Vagina (tissue), 2 donors: ENCODE data around the gene PLSCR2. TPM values are rescaled to one million over a fixed set of nuclear protein-coding genes. Genes with fewer than 3 reads are reported as not detected.

ENCODE experiments used
- DNase-seq, 2 donors: peaks; one replicate each; pipeline ENCODE4 v3.0.0-alpha.2; 2017; ENCODE audit errors: extremely low spot score in 2 of 2
- H3K27ac ChIP-seq: fragments of 200-600 bp; sonication (generic); one replicate; pipeline ENCODE4 v1.5.1; 2019
- H3K27me3 ChIP-seq: fragments of 200-600 bp; sonication (generic); one replicate; pipeline ENCODE4 v1.5.1; 2019
- H3K36me3 ChIP-seq, 2 donors: fragments of 200-600 bp; sonication (generic); one replicate each; pipeline ENCODE4 v1.5.1; 2017 to 2019
- H3K4me1 ChIP-seq: fragments of 200-600 bp; sonication (generic); one replicate; pipeline ENCODE4 v1.5.1; 2019
- H3K4me3 ChIP-seq, 2 donors: fragments of 200-600 bp; sonication (generic); 1 replicate in 1 of 2; 2 replicates in 1 of 2; pipeline ENCODE4 v1.5.1; 2016 to 2019
- H3K9me3 ChIP-seq: fragments of 200-600 bp; sonication (generic); one replicate; pipeline ENCODE4 v1.5.1; 2019
- POLR2A ChIP-seq, 2 donors: fragments of 450-650 bp; IDR thresholded peaks; one replicate each; pipeline ENCODE4 v1.6.1; 2017; ENCODE audit warnings: antibody characterized with exemption in 2 of 2, mild to moderate bottlenecking in 2 of 2, moderate library complexity in 2 of 2
- POLR2AphosphoS5 ChIP-seq, 2 donors: sonication (generic); formaldehyde crosslinking; IDR thresholded peaks; one replicate each; pipeline ENCODE4 v1.9.0; 2017; ENCODE audit warnings: antibody characterized with exemption in 2 of 2, mild to moderate bottlenecking in 2 of 2, low read depth in 1 of 2; ENCODE audit not compliant: insufficient read depth in 1 of 2
- intact Hi-C: fragments of 100-400 bp; cut with DNase I; formaldehyde crosslinking; loops from one replicate; pipeline ENCODE4 v1.15.1; 2023
- total RNA-seq: library from RNA; depleted of rRNA; stranded (reverse); fragments of >200 nt; gene quantifications from one replicate; pipeline ENCODE4 v1.2.3, GENCODE V29; 2016
- TF ChIP-seq, protein P1 (sequence below), 3 experiments: fragments of 450-650 bp in 2 of 3; fragments of 200-600 bp in 1 of 3; sonication (generic) in 1 of 3; IDR thresholded peaks; one replicate each; pipeline ENCODE4 v1.5.1; 2017 to 2019; ENCODE audit warnings: antibody characterized with exemption in 3 of 3, mild to moderate bottlenecking in 2 of 3, moderate library complexity in 2 of 3

The PLSCR2 gene
- total RNA-seq, 1 donor from 2014 or later = not detected

DNA sequence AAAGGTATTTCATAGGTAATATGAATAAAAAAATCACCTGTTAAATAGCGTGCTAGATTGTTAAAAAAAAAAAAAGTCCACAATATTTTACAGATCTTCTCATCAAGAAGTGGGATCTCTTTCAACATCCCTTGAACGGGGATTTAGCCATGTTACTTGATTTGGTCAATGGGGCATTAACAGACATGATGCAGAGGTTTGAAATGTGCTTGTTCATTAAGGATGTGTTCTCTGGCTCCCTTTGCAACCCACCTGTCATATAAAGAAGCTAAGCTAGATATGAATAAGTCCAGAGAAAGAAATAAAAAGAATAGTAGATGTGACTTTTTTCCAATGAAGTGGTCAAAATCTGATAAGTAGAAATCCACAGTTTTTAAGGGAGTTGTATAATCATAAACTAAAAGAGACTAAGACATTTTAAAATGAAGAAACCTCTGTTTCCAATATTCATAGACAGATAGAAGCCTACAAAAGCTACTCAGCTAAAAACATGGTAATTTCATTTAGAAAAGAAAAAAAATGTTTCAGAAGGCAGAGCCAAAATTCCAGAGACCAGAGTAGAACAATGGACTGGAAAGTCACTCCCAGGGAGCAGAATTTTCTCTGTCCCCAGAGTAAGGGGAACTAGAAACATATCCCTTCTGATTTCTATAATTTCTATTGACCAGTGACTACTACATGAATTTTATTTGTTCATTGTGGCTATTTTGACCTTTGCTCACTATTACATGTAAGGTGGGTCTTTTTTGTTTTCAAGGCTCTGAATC, 79.2 kb downstream of the PLSCR2 start:
- Histone ChIP-seq H3K4me3 (no peak overlapping the region), H3K27ac (no peak overlapping the region), H3K9me3 (no peaks in the 10 kb centered on the region), H3K4me1 (peaks cover 6% of the 10 kb centered on the region), H3K36me3 (no peaks in the 10 kb centered on the region), H3K27me3 (no peaks in the 10 kb centered on the region)
- no peak for DNase-seq
- TF ChIP-seq POLR2A (IDR thresholded peaks at IDR 0.05) = no peak
- TF ChIP-seq, protein P1, sequence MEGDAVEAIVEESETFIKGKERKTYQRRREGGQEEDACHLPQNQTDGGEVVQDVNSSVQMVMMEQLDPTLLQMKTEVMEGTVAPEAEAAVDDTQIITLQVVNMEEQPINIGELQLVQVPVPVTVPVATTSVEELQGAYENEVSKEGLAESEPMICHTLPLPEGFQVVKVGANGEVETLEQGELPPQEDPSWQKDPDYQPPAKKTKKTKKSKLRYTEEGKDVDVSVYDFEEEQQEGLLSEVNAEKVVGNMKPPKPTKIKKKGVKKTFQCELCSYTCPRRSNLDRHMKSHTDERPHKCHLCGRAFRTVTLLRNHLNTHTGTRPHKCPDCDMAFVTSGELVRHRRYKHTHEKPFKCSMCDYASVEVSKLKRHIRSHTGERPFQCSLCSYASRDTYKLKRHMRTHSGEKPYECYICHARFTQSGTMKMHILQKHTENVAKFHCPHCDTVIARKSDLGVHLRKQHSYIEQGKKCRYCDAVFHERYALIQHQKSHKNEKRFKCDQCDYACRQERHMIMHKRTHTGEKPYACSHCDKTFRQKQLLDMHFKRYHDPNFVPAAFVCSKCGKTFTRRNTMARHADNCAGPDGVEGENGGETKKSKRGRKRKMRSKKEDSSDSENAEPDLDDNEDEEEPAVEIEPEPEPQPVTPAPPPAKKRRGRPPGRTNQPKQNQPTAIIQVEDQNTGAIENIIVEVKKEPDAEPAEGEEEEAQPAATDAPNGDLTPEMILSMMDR (IDR thresholded peaks at IDR 0.05) = no peak
- intact Hi-C loops = no loop called here

- no peaks in the 10 kb centered on the region for H3K9me3 ChIP-seq
- intact Hi-C loops = no loop called here
- no peak overlapping the region for H3K27ac ChIP-seq
- TF ChIP-seq POLR2A (IDR thresholded peaks at IDR 0.05) = no peak
- TF ChIP-seq, protein P1 (IDR thresholded peaks at IDR 0.05) = no peak
- TF ChIP-seq POLR2AphosphoS5 (IDR thresholded peaks at IDR 0.05; ENCODE audit: insufficient read depth in 1 of 2, low read depth in 1 of 2) = no peak
- no peak for DNase-seq
- H3K4me1 ChIP-seq = peaks cover 6% of the 10 kb centered on the region
- no peaks in the 10 kb centered on the region for H3K36me3 ChIP-seq
- no peak overlapping the region for H3K4me3 ChIP-seq
- H3K27me3 ChIP-seq = no peaks in the 10 kb centered on the region
These were observed 81.8 kb downstream of the PLSCR2 start for GRCh38 chr3:146387566-146387965.

- H3K36me3 ChIP-seq = no peaks in the 10 kb centered on the region
- DNase-seq = no peak
- no peaks in the 10 kb centered on the region for H3K9me3 ChIP-seq
- H3K27me3 ChIP-seq = no peaks in the 10 kb centered on the region
- intact Hi-C loops = no loop called here
- TF ChIP-seq POLR2A (IDR thresholded peaks at IDR 0.05) (no peak), POLR2AphosphoS5 (IDR thresholded peaks at IDR 0.05; ENCODE audit: insufficient read depth in 1 of 2, low read depth in 1 of 2) (no peak)
- TF ChIP-seq, protein P1 (IDR thresholded peaks at IDR 0.05) = no peak
- no peak overlapping the region for H3K27ac ChIP-seq
- no peak overlapping the region for H3K4me3 ChIP-seq
- H3K4me1 ChIP-seq = peaks cover 6% of the 10 kb centered on the region
These were observed 82.4 kb downstream of the PLSCR2 start for GRCh38 chr3:146386936-146387335.

- Histone ChIP-seq H3K36me3 (no peaks in the 10 kb centered on the region), H3K4me1 (no peaks in the 10 kb centered on the region), H3K27me3 (no peaks in the 10 kb centered on the region), H3K27ac (no peak overlapping the region), H3K4me3 (no peak overlapping the region), H3K9me3 (no peaks in the 10 kb centered on the region)
- TF ChIP-seq POLR2AphosphoS5 (IDR thresholded peaks at IDR 0.05; ENCODE audit: insufficient read depth in 1 of 2, low read depth in 1 of 2) = no peak
- TF ChIP-seq, protein P1 (IDR thresholded peaks at IDR 0.05) = no peak
- TF ChIP-seq POLR2A (IDR thresholded peaks at IDR 0.05) = no peak
- intact Hi-C loops = no loop called here
- DNase-seq = no peak
These were observed 84.6 kb downstream of the PLSCR2 start for GRCh38 chr3:146384786-146385185.

Other genes with a start within 250 kb of the PLSCR2 start
- 50.3 TPM for gene PLSCR4, start 218.5 kb downstream of the PLSCR2 start, total RNA-seq
- gene PLSCR1, start 75.0 kb upstream of the PLSCR2 start, total RNA-seq = 78.1 TPM
- gene PLSCR5, start 135.8 kb upstream of the PLSCR2 start, total RNA-seq = not detected